Kidney (tissue), 14 donors: ENCODE data around the gene CNTN4. TPM values are rescaled to one million over a fixed set of nuclear protein-coding genes. Genes with fewer than 3 reads are reported as not detected.
A peak's percentile ranks its signal among the peaks of the same experiment; 100 is the strongest.

Experiments used
- DNase-seq, 5 donors: peaks; one replicate each; pipeline ENCODE4 v3.0.0-alpha.2; 2013 to 2020
- FAIRE-seq: peaks from 2 replicates; lab custom pipeline; 2012; peaks lifted over from hg19 to GRCh38; lab: Jason Lieb, UNC
- H3K27ac ChIP-seq, 2 donors: one replicate each; pipeline ENCODE4 v1.7.0; 2013; ENCODE audit warnings: low read depth in 2 of 2, low read length in 2 of 2, inconsistent platforms in 1 of 2
- H3K27me3 ChIP-seq: one replicate; pipeline ENCODE4 v1.7.1; 2013; ENCODE audit warnings: low read length, inconsistent platforms; ENCODE audit not compliant: control insufficient read depth, insufficient read depth
- H3K36me3 ChIP-seq, 3 donors: one replicate each; pipeline versions ENCODE4 v1.7.0 to v1.7.1; 2013; ENCODE audit warnings: low read length in 3 of 3, control low read depth in 1 of 3, inconsistent platforms in 1 of 3; ENCODE audit not compliant: insufficient read depth in 3 of 3, control insufficient read depth in 2 of 3
- H3K4me1 ChIP-seq, 3 donors: one replicate each; pipeline versions ENCODE4 v1.7.0 to v1.7.1; 2013; ENCODE audit warnings: low read length in 3 of 3, inconsistent platforms in 1 of 3, low read depth in 1 of 3; ENCODE audit not compliant: control insufficient read depth in 2 of 3, insufficient read depth in 2 of 3
- H3K4me3 ChIP-seq, 3 donors: one replicate each; pipeline versions ENCODE4 v1.7.0 to v1.8.1; 2013; ENCODE audit warnings: low read length in 3 of 3, control low read depth in 1 of 3, inconsistent platforms in 1 of 3
- H3K9ac ChIP-seq, 3 donors: one replicate each; pipeline versions ENCODE4 v1.7.0 to v1.7.1; 2013; ENCODE audit warnings: low read length in 3 of 3, control low read depth in 1 of 3, inconsistent platforms in 1 of 3
- H3K9me3 ChIP-seq, 3 donors: one replicate each; pipeline versions ENCODE4 v1.7.0 to v1.7.1; 2013; ENCODE audit warnings: low read length in 3 of 3, control low read depth in 1 of 3, inconsistent platforms in 1 of 3; ENCODE audit not compliant: control insufficient read depth in 2 of 3, insufficient read depth in 1 of 3
- intact Hi-C: fragments of 100-400 bp; cut with DNase I; formaldehyde crosslinking; loops from one replicate; pipeline ENCODE4 v1.11.1; 2022
- polyA plus RNA-seq: library from polyadenylated mRNA; stranded (reverse); fragments of 350-450 nt; fragmentation: Illumina TruSeq; extraction: RNeasy Lipid Tissue Mini Kit (QIAGEN cat#74804); gene quantifications from one replicate; pipeline ENCODE4 v1.2.3, GENCODE V29; 2014; ENCODE audit warnings: low read depth, low replicate concordance; ENCODE audit not compliant: insufficient read depth
- total RNA-seq: library from RNA; stranded (reverse); fragmentation: NEBNext Ultra II Directional; extraction: Animal tissue kit (Norgen Biotek cat#: 25700); gene quantifications from one replicate; pipeline ENCODE4 v1.2.1, GENCODE V29; 2021
- TF ChIP-seq, protein P1 (sequence below): IDR thresholded peaks from 3 replicates; pipeline ENCODE4 v1.5.1; 2012; ENCODE audit warnings: mild to moderate bottlenecking, moderate library complexity, borderline replicate concordance; ENCODE audit not compliant: insufficient read depth; ENCODE audit errors: extremely low read depth
- donor health status: control.
- donor health status: control.
- donor health status: control.
- donor health status: control.
- donor health status: control.
- donor health status: DM: yes; HTN: yes; CAD: no.
- donor health status: Normal renal cell carcinoma (clear cell type).

CNTN4 gene
- total and polyA plus RNA-seq, 2 donors from 2014 or later: 2.2 to 13.4 TPM

DNA sequence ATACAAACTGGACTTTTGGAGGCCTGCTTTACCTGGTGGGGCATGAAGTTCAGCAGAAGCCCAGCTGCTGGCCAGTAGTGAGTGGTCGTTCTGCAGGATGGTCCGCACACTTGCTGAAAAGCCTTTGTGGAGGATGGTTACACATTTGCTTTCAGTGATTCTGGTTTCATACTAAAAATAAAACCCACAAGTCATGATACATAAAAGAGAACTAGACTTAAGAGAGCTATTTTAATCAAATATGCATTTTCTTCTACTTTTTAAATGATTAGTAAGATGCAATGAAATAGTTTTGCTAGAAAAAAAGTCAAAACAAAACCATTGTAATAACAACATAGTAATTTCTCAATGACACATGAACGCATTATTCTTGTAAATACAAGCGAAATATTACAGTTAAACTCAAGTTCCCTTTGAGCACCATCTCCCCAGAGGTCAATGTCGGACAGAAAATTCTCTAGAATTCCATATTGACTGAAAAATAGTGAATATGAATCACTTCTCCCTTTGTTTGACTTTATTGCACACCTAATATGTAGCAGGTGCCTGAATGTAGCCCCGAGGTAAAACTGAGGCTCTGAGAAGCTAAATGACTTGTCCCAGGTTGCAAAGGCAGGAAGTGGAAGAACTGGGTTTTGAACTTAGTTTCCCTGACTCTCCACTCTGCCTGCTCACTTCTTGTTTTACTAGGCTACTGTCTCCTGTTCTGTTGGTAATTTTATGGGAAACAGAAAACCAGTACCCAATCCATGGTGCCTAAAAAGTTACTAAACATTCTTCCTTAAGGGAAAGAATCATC lies 1003.2 kb downstream of the CNTN4 start:
- Histone ChIP-seq H3K27me3 (no peaks in the 10 kb centered on the region), H3K36me3 (no peaks in the 10 kb centered on the region), H3K4me1 (no peaks in the 10 kb centered on the region), H3K4me3 (no peak overlapping the region), H3K9ac (no peak overlapping the region), H3K9me3 (no peaks in the 10 kb centered on the region), H3K27ac (no peak overlapping the region)
- DNase-seq: no peak
- TF ChIP-seq, protein P1, sequence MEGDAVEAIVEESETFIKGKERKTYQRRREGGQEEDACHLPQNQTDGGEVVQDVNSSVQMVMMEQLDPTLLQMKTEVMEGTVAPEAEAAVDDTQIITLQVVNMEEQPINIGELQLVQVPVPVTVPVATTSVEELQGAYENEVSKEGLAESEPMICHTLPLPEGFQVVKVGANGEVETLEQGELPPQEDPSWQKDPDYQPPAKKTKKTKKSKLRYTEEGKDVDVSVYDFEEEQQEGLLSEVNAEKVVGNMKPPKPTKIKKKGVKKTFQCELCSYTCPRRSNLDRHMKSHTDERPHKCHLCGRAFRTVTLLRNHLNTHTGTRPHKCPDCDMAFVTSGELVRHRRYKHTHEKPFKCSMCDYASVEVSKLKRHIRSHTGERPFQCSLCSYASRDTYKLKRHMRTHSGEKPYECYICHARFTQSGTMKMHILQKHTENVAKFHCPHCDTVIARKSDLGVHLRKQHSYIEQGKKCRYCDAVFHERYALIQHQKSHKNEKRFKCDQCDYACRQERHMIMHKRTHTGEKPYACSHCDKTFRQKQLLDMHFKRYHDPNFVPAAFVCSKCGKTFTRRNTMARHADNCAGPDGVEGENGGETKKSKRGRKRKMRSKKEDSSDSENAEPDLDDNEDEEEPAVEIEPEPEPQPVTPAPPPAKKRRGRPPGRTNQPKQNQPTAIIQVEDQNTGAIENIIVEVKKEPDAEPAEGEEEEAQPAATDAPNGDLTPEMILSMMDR: no peak
- intact Hi-C loops: no loop called here
- FAIRE-seq: no peak

DNA sequence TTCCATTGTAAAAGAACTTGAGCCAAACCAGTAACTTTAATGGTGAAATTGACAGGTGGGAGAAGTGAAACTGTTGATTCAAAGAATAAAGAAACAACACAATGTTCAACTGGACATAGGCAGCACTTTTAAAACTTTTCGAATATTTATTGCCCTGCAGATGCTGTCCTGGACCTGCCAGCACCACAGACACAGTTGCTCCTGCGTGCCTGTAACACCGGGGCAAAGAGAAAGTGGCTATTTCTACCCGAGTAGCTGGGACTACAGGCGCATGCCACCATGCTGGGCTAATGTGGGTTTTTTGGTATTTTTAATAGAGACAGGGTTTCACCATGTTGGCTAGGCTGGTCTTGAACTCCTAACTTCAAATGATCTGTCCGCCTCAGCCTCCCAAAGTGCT lies 1004.1 kb downstream of the CNTN4 start:
- H3K4me1 ChIP-seq: no peaks in the 10 kb centered on the region
- no peak overlapping the region for H3K9ac ChIP-seq
- FAIRE-seq (no peak), DNase-seq (no peak)
- H3K27me3 ChIP-seq: no peaks in the 10 kb centered on the region
- no peaks in the 10 kb centered on the region for H3K36me3 ChIP-seq
- H3K4me3 ChIP-seq: no peak overlapping the region
- TF ChIP-seq, protein P1: no peak
- H3K27ac ChIP-seq: no peak overlapping the region
- intact Hi-C loops: no loop called here
- no peaks in the 10 kb centered on the region for H3K9me3 ChIP-seq

DNA sequence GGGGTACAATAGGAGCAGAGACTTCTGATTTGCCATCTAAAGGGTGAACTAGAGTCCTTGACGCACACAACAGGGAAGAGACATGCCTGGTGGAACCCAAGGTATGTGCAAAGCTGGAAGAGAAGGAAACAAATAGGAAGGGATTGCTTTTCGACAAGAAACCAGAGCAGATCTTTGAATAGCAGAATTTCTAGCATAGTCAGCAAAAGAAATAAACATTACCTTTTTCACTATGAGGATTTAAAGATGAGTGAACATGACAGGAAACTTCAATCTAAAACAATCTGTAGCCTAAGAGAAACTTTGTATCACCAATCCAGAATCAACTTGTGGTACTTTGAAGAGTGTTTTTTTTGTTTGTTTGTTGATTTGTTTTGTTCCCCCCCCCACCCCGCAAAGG lies 1006.6 kb downstream of the CNTN4 start:
- Histone ChIP-seq H3K9ac (no peak overlapping the region), H3K4me1 (no peaks in the 10 kb centered on the region), H3K4me3 (no peak overlapping the region), H3K27me3 (no peaks in the 10 kb centered on the region), H3K9me3 (no peaks in the 10 kb centered on the region), H3K36me3 (no peaks in the 10 kb centered on the region), H3K27ac (no peak overlapping the region)
- TF ChIP-seq, protein P1: no peak
- DNase-seq (peak in 1 of 5 donors; percentile 15), FAIRE-seq (no peak)
- intact Hi-C loops: no loop called here
